HepG2 (cell line): ENCODE results near the gene RAB40AL.

Source experiments
- FOXJ3 ChIP-seq: sonication (generic); formaldehyde crosslinking; IDR thresholded peaks from 2 replicates; pipeline ENCODE4 v1.4.0; 2020; ENCODE audit warnings: missing genetic modification reagents, mild to moderate bottlenecking, borderline replicate concordance
- JUN ChIP-seq: sonication (generic); formaldehyde crosslinking; IDR thresholded peaks from 2 replicates; pipeline ENCODE4 v1.4.0; 2020; ENCODE audit warnings: mild to moderate bottlenecking, missing genetic modification reagents
- JUND ChIP-seq: sonication (generic); formaldehyde crosslinking; IDR thresholded peaks from 2 replicates; pipeline ENCODE4 v1.8.0; 2022; ENCODE audit warnings: mild to moderate bottlenecking, missing genetic modification reagents
- PHF8 ChIP-seq: sonication (generic); formaldehyde crosslinking; IDR thresholded peaks from 2 replicates; pipeline ENCODE4 v1.5.0; 2020; ENCODE audit warnings: missing genetic modification reagents
- POLR2A ChIP-seq, 2 experiments: IDR thresholded peaks; 2 replicates each; pipeline ENCODE4 v1.6.1; 2011; ENCODE audit warnings: low read depth in 2 of 2, low read length in 2 of 2, mild to moderate bottlenecking in 1 of 2, moderate library complexity in 1 of 2; ENCODE audit not compliant: insufficient read depth in 1 of 2
- RFXANK ChIP-seq: IDR thresholded peaks from 2 replicates; pipeline ENCODE4 v1.6.1; 2016
- TGIF2 ChIP-seq: IDR thresholded peaks from 2 replicates; pipeline ENCODE4 v1.6.1; 2016; ENCODE audit warnings: control low read depth, missing compliant biosample characterization
- ZBTB21 ChIP-seq: sonication (generic); formaldehyde crosslinking; IDR thresholded peaks from 2 replicates; pipeline ENCODE4 v1.4.0; 2020; ENCODE audit warnings: missing genetic modification reagents
- ZNF547 ChIP-seq: sonication (generic); formaldehyde crosslinking; IDR thresholded peaks from 2 replicates; pipeline ENCODE4 v1.5.1; 2020; ENCODE audit warnings: mild to moderate bottlenecking, missing genetic modification reagents
- ZSCAN22 ChIP-seq: sonication (generic); formaldehyde crosslinking; IDR thresholded peaks from 2 replicates; pipeline ENCODE4 v1.4.0; 2020; ENCODE audit warnings: mild to moderate bottlenecking, missing genetic modification reagents
- TF ChIP-seq, protein P1 (sequence below): sonication (generic); formaldehyde crosslinking; IDR thresholded peaks from 2 replicates; pipeline ENCODE4 v1.5.0; 2020; ENCODE audit warnings: mild to moderate bottlenecking, missing genetic modification reagents, moderate library complexity

DNA sequence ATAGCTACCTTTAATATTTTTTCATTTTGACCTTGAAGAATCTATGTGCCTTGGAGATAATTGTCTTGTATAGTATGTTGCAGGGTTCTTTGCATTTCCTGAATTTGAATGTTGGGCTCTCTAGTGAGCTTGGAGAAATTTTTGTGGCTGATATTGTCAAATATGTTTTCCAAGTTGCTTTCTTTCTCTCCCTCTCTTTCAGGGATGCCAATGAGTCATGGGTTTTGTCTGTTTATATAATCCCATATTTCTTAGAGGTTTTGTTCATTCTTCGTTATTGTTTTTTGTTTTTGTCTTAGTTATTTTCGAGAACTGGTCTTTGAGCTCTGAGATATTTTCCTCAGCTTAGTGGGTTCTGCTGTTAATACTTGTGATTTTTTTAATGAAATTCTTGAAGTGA is 20.7 kb downstream of the RAB40AL start:
- TF ChIP-seq, protein P1, sequence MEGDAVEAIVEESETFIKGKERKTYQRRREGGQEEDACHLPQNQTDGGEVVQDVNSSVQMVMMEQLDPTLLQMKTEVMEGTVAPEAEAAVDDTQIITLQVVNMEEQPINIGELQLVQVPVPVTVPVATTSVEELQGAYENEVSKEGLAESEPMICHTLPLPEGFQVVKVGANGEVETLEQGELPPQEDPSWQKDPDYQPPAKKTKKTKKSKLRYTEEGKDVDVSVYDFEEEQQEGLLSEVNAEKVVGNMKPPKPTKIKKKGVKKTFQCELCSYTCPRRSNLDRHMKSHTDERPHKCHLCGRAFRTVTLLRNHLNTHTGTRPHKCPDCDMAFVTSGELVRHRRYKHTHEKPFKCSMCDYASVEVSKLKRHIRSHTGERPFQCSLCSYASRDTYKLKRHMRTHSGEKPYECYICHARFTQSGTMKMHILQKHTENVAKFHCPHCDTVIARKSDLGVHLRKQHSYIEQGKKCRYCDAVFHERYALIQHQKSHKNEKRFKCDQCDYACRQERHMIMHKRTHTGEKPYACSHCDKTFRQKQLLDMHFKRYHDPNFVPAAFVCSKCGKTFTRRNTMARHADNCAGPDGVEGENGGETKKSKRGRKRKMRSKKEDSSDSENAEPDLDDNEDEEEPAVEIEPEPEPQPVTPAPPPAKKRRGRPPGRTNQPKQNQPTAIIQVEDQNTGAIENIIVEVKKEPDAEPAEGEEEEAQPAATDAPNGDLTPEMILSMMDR (CRISPR knock-in tag): no peak
- TF ChIP-seq POLR2A (IDR thresholded peaks at IDR 0.05; ENCODE audit: insufficient read depth in 1 of 2, low read depth in 2 of 2, low read length in 2 of 2) (no peak), FOXJ3 (CRISPR knock-in tag) (no peak), PHF8 (CRISPR knock-in tag) (no peak), JUN (CRISPR knock-in tag) (no peak), ZNF547 (no peak), ZBTB21 (CRISPR knock-in tag) (no peak), JUND (CRISPR knock-in tag) (no peak), ZSCAN22 (CRISPR knock-in tag) (no peak), TGIF2 (CRISPR knock-in tag) (no peak), RFXANK (CRISPR knock-in tag) (no peak)
